AG04449 (cell line): ENCODE results near the gene SCGB1A1.
"Not testable (repeated sequence)": the region's sequence is repeated elsewhere in the genome, so short reads cannot be mapped to it uniquely, and the experiment has no call there.

Experiments
- CTCF ChIA-PET: fragments of 350-600 bp; formaldehyde crosslinking; extraction: SDS; loops from one replicate; lab custom pipeline; 2021; ENCODE audit warnings: antibody characterized with exemption; lab: Yijun Ruan, JAX
- POLR2A ChIA-PET: fragments of 400-600, 350-600 bp; formaldehyde crosslinking; extraction: SDS; loops from one replicate; lab custom pipeline; 2020; ENCODE audit warnings: antibody characterized with exemption, inconsistent platforms; lab: Yijun Ruan, JAX
- DNase-seq: peaks from one replicate; pipeline ENCODE4 v3.0.0-alpha.2; 2010; ENCODE audit warnings: low read depth, low spot score
- H3K4me3 ChIP-seq: 2 replicates; pipeline ENCODE4 v1.5.1; 2011; ENCODE audit warnings: low read depth, mild to moderate bottlenecking, control low read depth, low read length
- CTCF ChIP-seq: IDR thresholded peaks from one replicate; pipeline ENCODE4 v1.5.1; 2011; ENCODE audit warnings: mild to moderate bottlenecking, moderate library complexity, low read length, control low read depth, inconsistent platforms; ENCODE audit not compliant: insufficient read depth; ENCODE audit errors: missing control alignments

Gene SCGB1A1

GRCh38 chr11:62444236-62444833, 25.5 kb downstream of the SCGB1A1 start:
- no peak for DNase-seq
- peak overlapping the region; percentile 47 for H3K4me3 ChIP-seq
- ChIA-PET CTCF (interaction anchor here (0.6 to 2.4 kb wide), 8 partner anchors 8 to 99 kb away, joined by 3 to 17 read pairs (median 3); no protein-coding TSS in a partner anchor), POLR2A (interaction anchor here (0.9 to 1.3 kb wide), 4 partner anchors 18 to 71 kb away, joined by 3 to 4 read pairs (median 4); no protein-coding TSS in a partner anchor)
- no peak for TF ChIP-seq CTCF

- ChIA-PET POLR2A (interaction anchor here (0.9 to 1.3 kb wide), 4 partner anchors 18 to 70 kb away, joined by 3 to 4 read pairs (median 4); no protein-coding TSS in a partner anchor), CTCF (interaction anchor here (1.0 to 2.4 kb wide), 6 partner anchors 13 to 98 kb away, joined by 3 to 17 read pairs (median 5); no protein-coding TSS in a partner anchor)
- H3K4me3 ChIP-seq: no peak overlapping the region
- DNase-seq: no peak
- TF ChIP-seq CTCF: no peak
Observed at GRCh38 chr11:62444835-62445234, 26.0 kb downstream of the SCGB1A1 start.

- H3K4me3 ChIP-seq: no peak overlapping the region
- no peak for TF ChIP-seq CTCF
- POLR2A ChIA-PET: no interaction called here
- CTCF ChIA-PET: interaction anchor here (1.2 to 2.4 kb wide), 4 partner anchors 13 to 98 kb away, joined by 3 to 17 read pairs (median 8); no protein-coding TSS in a partner anchor
- no peak for DNase-seq
Observed at GRCh38 chr11:62445314-62445740, 26.5 kb downstream of the SCGB1A1 start.

- H3K4me3 ChIP-seq: no peak overlapping the region
- no peak for DNase-seq
- CTCF ChIA-PET: interaction anchor here (1.0 kb wide), 1 partner anchor 16 kb away, joined by 3 read pairs; no protein-coding TSS in a partner anchor
- no peak for TF ChIP-seq CTCF
- POLR2A ChIA-PET: no interaction called here
Observed at GRCh38 chr11:62446091-62446490, 27.3 kb downstream of the SCGB1A1 start.

- DNase-seq: no peak
- H3K4me3 ChIP-seq: no peak overlapping the region
- ChIA-PET POLR2A (no interaction called here), CTCF (interaction anchor here (0.7 to 1.2 kb wide), 3 partner anchors 8 to 25 kb away, joined by 3 to 4 read pairs (median 3); no protein-coding TSS in a partner anchor)
- TF ChIP-seq CTCF: no peak
Observed at GRCh38 chr11:62449451-62449851, 30.6 kb downstream of the SCGB1A1 start.

- H3K4me3 ChIP-seq, DNase-seq, POLR2A ChIA-PET: not testable (repeated sequence)
- CTCF ChIA-PET: interaction anchor here (0.7 to 1.9 kb wide), 3 partner anchors 8 to 39 kb away, joined by 3 to 7 read pairs (median 3); no protein-coding TSS in a partner anchor
Observed at GRCh38 chr11:62449912-62450311, 31.1 kb downstream of the SCGB1A1 start.
